RWPE1 (cell line): ENCODE measurements around the gene HIRA.

Source experiments
- CTCF ChIA-PET: fragments of 350-600 bp; sonication (Branson Sonifier 250); formaldehyde crosslinking; extraction: SDS; loops from one replicate; lab custom pipeline; 2021; lab: Yijun Ruan, JAX
- POLR2A ChIA-PET: fragments of 400-600 bp; formaldehyde crosslinking; extraction: SDS; loops from one replicate; lab custom pipeline; 2020; ENCODE audit warnings: antibody characterized with exemption; ENCODE audit not compliant: low non-redundant PET; lab: Yijun Ruan, JAX
- DNase-seq: peaks from one replicate; pipeline ENCODE4 v3.0.0; 2012; ENCODE audit warnings: low spot score
- H3K27ac ChIP-seq: fragments of 450-650 bp; 2 replicates; pipeline ENCODE4 v1.5.1; 2017
- TF ChIP-seq, protein P1 (sequence below): fragments of 450-650 bp; conservative IDR thresholded peaks from 2 replicates; pipeline ENCODE4 v1.5.1; 2017; ENCODE audit warnings: low read depth, mild to moderate bottlenecking

HIRA gene

DNA sequence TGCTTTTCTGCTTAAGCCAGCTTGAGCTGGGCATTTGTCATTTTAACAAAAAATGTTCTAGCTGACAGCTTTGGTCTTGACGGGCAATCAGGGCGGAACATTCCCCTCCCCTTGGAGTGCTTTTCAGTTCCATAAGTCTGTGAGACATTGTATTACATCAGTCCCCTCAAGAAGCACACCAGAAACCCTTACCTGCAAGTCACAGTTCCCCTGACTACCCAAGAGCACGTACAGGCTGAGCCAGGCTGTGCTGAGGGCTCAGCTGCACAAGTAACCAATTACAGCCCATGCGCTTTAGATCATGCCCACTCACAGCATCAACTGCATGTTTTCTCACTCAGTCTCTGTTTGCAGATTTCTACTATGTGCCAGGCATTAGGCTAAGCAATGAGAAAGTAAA lies 19.1 kb downstream of the HIRA start:
- no peak for DNase-seq
- TF ChIP-seq, protein P1, sequence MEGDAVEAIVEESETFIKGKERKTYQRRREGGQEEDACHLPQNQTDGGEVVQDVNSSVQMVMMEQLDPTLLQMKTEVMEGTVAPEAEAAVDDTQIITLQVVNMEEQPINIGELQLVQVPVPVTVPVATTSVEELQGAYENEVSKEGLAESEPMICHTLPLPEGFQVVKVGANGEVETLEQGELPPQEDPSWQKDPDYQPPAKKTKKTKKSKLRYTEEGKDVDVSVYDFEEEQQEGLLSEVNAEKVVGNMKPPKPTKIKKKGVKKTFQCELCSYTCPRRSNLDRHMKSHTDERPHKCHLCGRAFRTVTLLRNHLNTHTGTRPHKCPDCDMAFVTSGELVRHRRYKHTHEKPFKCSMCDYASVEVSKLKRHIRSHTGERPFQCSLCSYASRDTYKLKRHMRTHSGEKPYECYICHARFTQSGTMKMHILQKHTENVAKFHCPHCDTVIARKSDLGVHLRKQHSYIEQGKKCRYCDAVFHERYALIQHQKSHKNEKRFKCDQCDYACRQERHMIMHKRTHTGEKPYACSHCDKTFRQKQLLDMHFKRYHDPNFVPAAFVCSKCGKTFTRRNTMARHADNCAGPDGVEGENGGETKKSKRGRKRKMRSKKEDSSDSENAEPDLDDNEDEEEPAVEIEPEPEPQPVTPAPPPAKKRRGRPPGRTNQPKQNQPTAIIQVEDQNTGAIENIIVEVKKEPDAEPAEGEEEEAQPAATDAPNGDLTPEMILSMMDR = no peak
- H3K27ac ChIP-seq = no peak overlapping the region
- ChIA-PET CTCF (no interaction called here), POLR2A (no interaction called here)

DNA sequence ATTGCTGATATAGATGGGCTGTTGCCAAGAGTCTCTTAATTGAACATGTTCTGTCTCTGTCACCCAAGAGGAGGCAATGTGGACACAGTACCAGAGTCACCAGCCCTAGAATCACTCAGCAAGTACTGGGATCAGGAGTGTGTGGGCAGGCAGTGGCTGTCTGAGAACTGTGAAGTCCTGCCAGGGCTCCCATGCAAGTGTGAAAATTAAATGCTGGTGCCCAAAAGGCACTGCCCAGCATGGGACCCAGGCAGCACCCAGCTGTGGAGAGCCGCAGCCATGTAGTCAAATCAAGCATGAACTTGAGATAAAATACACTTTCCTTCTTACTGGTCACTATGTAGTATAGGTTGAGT lies 19.9 kb downstream of the HIRA start:
- DNase-seq = no peak
- no peak overlapping the region for H3K27ac ChIP-seq
- CTCF ChIA-PET = no interaction called here
- TF ChIP-seq, protein P1 = no peak
- POLR2A ChIA-PET = no interaction called here

GRCh38 chr22:19410941-19411689 lies 20.4 kb downstream of the HIRA start:
- CTCF ChIA-PET = no interaction called here
- POLR2A ChIA-PET = no interaction called here
- TF ChIP-seq, protein P1 = no peak
- DNase-seq = no peak
- H3K27ac ChIP-seq = no peak overlapping the region

GRCh38 chr22:19407649-19408606 lies 23.6 kb downstream of the HIRA start:
- no peak for DNase-seq
- TF ChIP-seq, protein P1 = no peak
- ChIA-PET POLR2A (no interaction called here), CTCF (no interaction called here)
- H3K27ac ChIP-seq = no peak overlapping the region

DNA sequence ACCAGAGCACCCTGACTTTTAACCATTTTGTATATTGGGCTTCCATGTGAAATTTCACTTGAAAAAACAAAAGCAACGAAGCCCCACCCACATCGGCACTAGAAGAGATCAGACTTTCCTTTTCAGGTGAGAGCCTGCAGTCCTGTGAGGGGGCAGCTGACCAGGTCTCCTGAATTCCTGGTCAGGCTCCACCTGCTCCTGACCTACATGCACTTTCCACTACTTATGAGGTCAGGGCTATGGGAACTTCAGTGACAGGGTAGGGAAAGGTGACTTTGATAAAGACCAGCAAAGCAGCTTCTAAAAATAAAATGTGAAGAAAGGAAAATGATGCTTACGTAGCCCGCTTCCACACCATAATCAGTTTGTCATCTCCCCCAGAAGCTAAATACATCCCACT lies 24.7 kb downstream of the HIRA start:
- CTCF ChIA-PET = interaction anchor here (0.5 to 1.0 kb wide), 2 partner anchors 16 to 58 kb away, joined by 3 read pairs; no protein-coding TSS in a partner anchor
- no peak for DNase-seq
- POLR2A ChIA-PET = no interaction called here
- TF ChIP-seq, protein P1 = no peak
- no peak overlapping the region for H3K27ac ChIP-seq

DNA sequence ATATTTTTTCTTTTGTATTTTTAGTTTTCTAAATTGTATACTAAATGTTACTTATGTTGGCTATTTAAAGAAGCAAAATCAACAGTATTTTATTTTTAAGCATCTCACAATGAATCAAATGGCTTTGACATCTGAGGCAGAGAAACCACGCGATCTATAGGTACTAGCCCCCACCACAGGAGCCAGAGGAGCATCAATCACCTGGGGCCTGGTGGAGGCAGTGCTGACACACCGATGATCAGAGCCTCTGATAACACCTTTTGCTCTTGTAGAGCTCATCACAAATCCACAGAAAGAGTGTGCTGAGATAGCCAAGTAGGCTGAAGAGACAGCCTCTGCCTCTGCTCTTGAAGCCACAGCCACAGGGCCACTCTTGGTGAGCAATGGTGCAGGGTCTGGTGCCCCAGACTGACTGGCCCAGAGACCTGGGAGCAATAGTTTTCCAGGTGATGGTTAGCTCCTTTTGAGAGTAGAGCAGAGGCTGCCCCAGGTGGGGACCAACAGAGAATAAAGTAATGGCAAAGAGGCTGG lies 25.2 kb downstream of the HIRA start:
- ChIA-PET POLR2A (no interaction called here), CTCF (interaction anchor here (0.5 to 1.0 kb wide), 2 partner anchors 15 to 57 kb away, joined by 3 read pairs; no protein-coding TSS in a partner anchor)
- H3K27ac ChIP-seq = no peak overlapping the region
- TF ChIP-seq, protein P1 = no peak
- DNase-seq = no peak
